Measurements from ENCODE around the gene ARID1B.

Gene ARID1B

GRCh38 chr6:157186785-157187181 lies 409.6 kb downstream of the ARID1B start:
- no peak for DNase-seq (ENCODE audit: low spot score)

GRCh38 chr6:157187182-157188083 lies 410.3 kb downstream of the ARID1B start:
- peak; percentile 34 for DNase-seq (ENCODE audit: low spot score)

GRCh38 chr6:157188213-157188612 lies 411.0 kb downstream of the ARID1B start:
- DNase-seq (ENCODE audit: low spot score): no peak

GRCh38 chr6:157193443-157193996 lies 416.3 kb downstream of the ARID1B start:
- no peak for DNase-seq (ENCODE audit: low spot score)

- no peak for DNase-seq (ENCODE audit: low spot score)
Measured at GRCh38 chr6:157194110-157194509, 416.9 kb downstream of the ARID1B start.

GRCh38 chr6:157194643-157195042 lies 417.5 kb downstream of the ARID1B start:
- DNase-seq (ENCODE audit: low spot score): no peak

GRCh38 chr6:157196391-157196790 lies 419.2 kb downstream of the ARID1B start:
- DNase-seq (ENCODE audit: low spot score): no peak

GRCh38 chr6:157198425-157199279 lies 421.5 kb downstream of the ARID1B start:
- DNase-seq (ENCODE audit: low spot score): no peak

- DNase-seq (ENCODE audit: low spot score): no peak
Measured at GRCh38 chr6:157200117-157200516, 422.9 kb downstream of the ARID1B start.

GRCh38 chr6:157200611-157201010 lies 423.4 kb downstream of the ARID1B start:
- no peak for DNase-seq (ENCODE audit: low spot score)

- no peak for DNase-seq (ENCODE audit: low spot score)
Measured at GRCh38 chr6:157201083-157201482, 423.9 kb downstream of the ARID1B start.

GRCh38 chr6:157203312-157203744 lies 426.1 kb downstream of the ARID1B start:
- no peak for DNase-seq (ENCODE audit: low spot score)

- DNase-seq (ENCODE audit: low spot score): no peak
Measured at GRCh38 chr6:157203764-157204163, 426.6 kb downstream of the ARID1B start.

GRCh38 chr6:157205473-157206358 lies 428.5 kb downstream of the ARID1B start:
- DNase-seq (ENCODE audit: low spot score): no peak

GRCh38 chr6:157206359-157206815 lies 429.2 kb downstream of the ARID1B start:
- no peak for DNase-seq (ENCODE audit: low spot score)

GRCh38 chr6:157207521-157208076 lies 430.4 kb downstream of the ARID1B start:
- no peak for DNase-seq (ENCODE audit: low spot score)

GRCh38 chr6:157209865-157210530 lies 432.8 kb downstream of the ARID1B start:
- DNase-seq (ENCODE audit: low spot score): no peak

- DNase-seq (ENCODE audit: low spot score): no peak
Measured at GRCh38 chr6:157210954-157211353, 433.8 kb downstream of the ARID1B start.

- DNase-seq (ENCODE audit: low spot score): no peak
Measured at GRCh38 chr6:157211603-157212455, 434.7 kb downstream of the ARID1B start.

GRCh38 chr6:157213426-157213825 lies 436.2 kb downstream of the ARID1B start:
- DNase-seq (ENCODE audit: low spot score): no peak
